Measurements from ENCODE around the gene ACOX1.

- TF ChIP-seq CTCF (IDR thresholded peaks at IDR 0.05), result no peak
- no peak for TF ChIP-seq EZH2 (IDR thresholded peaks at IDR 0.05)
- TF ChIP-seq EZH2phosphoT487 (IDR thresholded peaks at IDR 0.05), result no peak
These were observed 47.9 kb downstream of the ACOX1 start for GRCh38 chr17:75931062-75931461.
